Colon (tissue), 2 donors: Measurements from ENCODE around the gene FAM110D.

Experiments used
- FAIRE-seq: peaks from 2 replicates; lab custom pipeline; 2012; peaks lifted over from hg19 to GRCh38; lab: Jason Lieb, UNC
- donor health status: control.
- donor health status: control.

FAM110D gene

GRCh38 chr1:26129778-26130177 is 29.1 kb upstream of the FAM110D start:
- no peak for FAIRE-seq

DNA sequence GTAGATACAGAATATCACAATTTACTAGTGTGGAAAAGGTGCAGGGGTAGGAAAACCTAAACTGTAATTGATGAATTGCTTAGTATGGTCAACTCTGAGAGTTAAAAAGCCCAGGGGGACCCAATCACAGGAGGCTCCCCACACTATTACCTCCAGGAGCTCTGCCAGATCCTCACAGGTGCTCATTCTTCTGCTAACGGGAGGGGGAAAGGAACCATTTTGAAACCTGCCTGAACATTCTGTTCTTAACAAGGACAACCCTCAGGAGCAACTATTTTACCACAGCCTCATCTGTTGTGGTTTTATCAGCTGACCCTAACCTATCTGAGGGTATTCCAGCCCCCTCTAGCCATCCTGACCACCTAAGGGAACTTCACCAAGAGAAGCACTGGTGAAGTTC is 28.2 kb upstream of the FAM110D start:
- no peak for FAIRE-seq

DNA sequence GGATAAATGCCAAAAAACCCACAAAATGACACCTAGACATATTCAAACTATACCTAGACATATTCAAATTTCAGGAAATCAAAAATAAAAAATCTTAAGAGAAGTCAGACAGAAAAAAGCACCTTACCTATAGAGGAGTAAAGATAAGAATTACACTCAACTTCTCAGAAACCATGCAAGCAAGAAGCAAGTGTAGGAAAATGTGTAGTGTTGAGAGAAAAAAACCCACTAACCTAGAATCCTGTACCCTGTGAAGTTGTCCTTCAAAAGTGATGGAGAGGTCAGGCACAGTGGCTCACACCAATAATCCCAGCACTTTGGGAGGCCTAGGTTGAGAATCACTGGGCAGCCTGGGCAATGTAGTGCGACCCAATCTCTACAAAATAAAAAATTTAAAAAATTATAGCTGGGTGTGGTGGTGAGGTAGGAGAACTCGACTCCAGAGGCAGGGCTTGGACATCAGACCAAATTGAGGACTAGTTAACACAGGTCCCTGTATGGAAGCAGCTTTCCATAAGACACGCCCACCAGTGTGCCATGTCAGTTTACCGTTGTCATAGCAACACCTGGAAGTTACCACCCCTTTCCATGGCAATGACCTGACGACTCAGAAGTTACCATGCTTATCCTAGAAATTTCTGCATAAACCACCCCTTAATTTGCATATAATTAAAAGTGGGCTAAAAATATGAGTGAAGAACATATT is 26.6 kb upstream of the FAM110D start:
- FAIRE-seq: no peak

GRCh38 chr1:26132834-26133167 is 26.1 kb upstream of the FAM110D start:
- no peak for FAIRE-seq

GRCh38 chr1:26134466-26134865 is 24.4 kb upstream of the FAM110D start:
- no peak for FAIRE-seq

- no peak for FAIRE-seq
These were observed 19.8 kb upstream of the FAM110D start for GRCh38 chr1:26138974-26139558.

- FAIRE-seq: no peak
These were observed 16.7 kb upstream of the FAM110D start for GRCh38 chr1:26142159-26142558.

GRCh38 chr1:26145041-26145959 is 13.6 kb upstream of the FAM110D start:
- no peak for FAIRE-seq

- FAIRE-seq: no peak
These were observed 13.0 kb upstream of the FAM110D start for GRCh38 chr1:26145960-26146294.

DNA sequence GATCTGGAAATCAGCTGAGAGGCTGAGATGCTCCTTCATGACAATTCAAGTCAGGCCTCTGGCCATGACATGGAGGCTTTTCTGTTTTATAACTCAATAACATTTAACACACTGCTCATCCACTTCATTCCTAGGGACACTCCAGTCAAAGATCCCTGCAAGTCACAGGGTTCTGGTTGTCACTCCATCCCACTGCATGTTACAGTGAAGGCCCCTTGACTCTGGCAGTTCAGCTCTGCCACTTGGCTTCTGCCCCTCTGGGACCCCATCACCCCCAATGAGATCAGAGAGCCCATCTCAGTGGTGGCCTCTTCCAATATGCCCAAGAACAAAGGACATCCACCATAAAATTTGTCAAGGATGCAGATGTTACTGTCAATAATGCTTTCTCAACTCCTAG is 10.0 kb upstream of the FAM110D start:
- no peak for FAIRE-seq

GRCh38 chr1:26153966-26154532 is 4.8 kb upstream of the FAM110D start:
- no peak for FAIRE-seq

GRCh38 chr1:26154750-26155149 is 4.1 kb upstream of the FAM110D start:
- FAIRE-seq: no peak

DNA sequence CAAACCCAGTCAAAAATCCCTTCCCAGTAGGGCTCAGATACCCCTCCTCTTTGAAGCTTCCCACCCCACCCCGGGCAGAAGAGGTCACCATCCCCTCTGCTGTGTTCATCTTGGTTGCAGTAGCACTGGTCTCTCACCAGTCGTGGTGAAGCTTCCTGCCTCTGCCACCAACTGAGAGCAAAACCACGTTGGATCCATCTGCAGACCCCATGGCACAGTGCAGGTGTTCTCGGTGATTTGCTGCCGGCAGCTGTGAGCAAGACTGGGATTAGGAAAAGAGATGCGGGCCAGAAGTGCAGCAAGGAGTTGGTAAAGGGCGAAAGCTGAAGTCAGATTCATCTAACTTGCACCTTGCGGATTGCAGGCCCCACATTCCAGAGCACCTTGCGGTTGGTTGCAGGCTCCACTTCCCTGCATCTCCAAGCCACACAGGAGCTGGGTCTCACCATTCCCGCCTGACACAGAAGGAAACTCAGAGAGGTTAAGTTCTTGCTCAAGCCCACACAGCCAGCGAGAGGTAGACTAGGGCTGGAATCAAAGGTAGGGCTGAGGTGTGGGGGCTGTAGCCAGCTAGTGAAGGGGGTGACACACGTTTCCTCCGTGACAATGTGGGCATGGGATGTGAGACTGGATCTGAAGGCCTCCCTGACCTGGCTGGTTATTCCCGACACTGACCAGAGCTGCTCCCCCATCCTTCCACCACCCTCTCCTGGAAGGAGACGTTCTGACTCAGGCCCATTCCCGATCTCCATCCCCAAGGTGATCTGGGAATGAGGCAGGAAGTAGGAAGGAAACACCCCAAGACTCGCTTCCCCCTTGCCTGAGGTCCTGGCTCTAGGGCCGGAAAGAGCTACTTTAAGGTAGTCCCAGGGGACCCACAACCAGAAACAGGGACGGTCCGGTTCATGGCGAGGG is 3.3 kb upstream of the FAM110D start:
- no peak for FAIRE-seq

DNA sequence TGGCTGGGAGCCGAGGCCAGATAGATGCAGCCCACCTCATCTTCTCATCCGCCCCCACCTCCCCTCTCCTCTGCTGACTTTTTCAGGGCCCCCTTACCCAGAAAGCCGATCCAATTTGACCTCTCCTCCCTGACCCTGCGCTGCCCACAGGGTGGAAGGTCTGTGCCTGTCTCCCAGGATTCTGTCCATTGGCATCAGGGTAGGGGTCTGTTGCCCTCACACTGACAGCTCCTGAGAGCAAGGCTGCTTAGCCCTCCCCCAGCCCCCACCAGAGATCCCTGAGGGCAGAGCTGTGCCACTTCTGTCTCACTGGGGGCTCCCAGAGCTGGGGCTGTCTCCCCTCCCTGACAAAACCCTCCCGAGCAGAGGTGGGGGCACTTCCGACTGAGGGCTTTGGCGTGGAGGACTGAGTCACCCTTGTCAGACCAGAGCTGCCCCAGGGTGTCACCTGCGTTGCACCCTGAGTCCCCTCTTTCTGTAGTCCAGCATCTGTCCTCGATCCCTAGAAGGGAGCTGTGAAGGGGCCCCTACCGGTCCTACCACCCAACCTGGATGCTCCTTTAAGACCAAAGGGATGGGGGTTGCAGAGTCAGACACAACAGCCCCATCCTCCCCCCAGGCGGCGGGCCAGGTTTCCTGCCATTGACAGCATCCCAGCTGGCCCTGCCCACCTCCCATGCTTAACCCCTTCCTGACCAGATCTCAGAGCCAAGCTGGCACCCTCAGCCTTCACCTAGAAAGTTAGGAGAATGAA is 2.4 kb upstream of the FAM110D start:
- no peak for FAIRE-seq

- no peak for FAIRE-seq
These were observed 490 bp upstream of the FAM110D start for GRCh38 chr1:26158271-26158907.

DNA sequence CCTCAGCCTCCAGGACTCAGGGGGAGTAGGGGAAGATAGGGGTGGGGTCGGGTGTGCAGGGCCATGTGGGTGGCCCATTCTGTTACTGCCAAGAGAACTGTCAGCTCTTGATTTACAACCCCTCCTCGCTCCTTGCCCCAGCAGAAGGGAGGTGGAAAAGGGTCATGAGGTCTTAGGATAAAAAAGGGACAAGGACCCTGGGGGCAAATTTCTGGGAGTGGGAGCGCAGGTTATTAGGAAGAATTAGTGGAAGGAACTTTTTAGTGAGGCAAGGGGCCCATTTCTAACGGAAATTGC is 812 bp downstream of the FAM110D start:
- no peak for FAIRE-seq

- FAIRE-seq: no peak
These were observed 1.9 kb downstream of the FAM110D start for GRCh38 chr1:26160527-26161414.

DNA sequence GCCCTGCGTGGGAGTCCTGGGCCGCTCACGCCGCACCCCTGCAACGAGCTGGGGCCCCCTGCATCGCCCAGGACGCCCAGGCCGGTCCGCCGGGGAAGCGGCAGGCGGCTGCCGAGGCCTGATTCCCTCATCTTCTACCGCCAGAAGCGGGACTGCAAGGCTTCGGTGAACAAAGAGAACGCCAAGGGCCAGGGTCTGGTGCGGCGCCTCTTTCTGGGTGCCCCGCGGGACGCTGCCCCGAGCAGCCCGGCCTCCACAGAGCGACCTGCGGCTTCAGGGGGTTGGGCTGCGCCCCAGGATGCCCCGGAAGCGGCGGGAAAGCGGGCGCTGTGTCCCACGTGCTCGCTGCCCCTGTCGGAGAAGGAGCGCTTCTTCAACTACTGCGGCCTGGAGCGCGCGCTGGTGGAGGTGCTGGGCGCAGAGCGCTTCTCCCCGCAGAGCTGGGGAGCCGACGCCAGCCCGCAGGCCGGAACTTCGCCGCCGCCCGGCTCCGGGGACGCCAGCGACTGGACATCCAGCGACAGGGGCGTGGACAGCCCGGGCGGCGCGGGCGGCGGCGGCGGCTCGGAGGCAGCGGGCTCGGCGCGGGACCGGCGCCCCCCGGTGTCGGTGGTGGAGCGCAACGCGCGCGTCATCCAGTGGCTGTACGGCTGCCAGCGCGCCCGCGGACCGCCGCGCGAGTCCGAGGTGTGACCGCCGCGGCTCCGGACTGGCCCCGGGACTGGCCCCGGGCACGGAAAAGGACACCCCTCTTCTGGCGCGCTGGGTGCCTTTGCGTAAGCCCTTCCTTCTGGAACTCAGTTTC is 2.7 kb downstream of the FAM110D start:
- FAIRE-seq: no peak

DNA sequence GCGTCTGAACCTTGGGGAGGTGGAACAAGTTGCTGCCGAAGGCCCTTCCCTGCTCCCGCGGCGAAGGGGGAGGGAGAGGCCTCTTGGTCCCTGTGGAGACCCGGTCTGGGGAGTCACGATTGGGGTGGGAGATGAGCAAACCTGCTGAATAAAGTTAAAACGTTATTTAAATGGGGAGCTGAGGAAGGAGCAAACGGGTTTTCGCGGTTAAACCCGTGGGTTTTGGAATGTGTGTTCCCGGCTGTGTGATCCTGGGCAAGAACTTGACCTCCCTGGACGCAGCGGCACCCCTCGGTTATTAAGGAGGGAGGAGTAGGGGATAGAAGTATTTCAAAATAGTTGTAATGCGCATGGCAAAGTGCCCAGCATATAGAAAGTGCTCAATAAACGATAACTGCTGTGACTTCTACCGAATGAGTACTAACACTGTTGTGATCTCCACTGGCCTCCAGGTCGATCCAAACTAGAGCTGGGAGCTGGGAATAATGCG is 3.4 kb downstream of the FAM110D start:
- no peak for FAIRE-seq
